ENCODE data around the gene PLA2G4F. TPM values are rescaled to one million over a fixed set of nuclear protein-coding genes. Genes with fewer than 3 reads are reported as not detected.

The PLA2G4F gene
- total RNA-seq, 1 donor from 2014 or later: not detected

DNA sequence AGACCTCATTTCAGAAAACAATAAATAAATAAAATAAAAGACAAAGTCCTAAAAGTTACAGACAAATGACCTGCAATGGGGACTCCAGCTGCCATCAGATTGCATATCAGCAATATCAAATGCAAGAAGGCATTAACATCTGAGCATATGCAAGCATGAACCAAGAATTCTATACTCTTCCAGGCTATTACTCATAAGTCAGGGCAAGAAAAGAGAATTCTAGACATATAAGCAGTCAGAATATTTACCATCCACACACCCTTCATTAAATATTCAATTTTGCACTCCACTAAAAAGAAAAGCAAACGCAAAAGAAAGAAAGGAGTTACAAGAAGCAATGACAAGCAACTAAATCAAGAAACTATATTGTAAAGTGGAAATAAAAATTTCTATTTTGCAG lies 21.1 kb downstream of the PLA2G4F start:
- Mint-ChIP-seq H3K36me3 (ENCODE audit: low read depth) (no peaks in the 10 kb centered on the region), H3K27me3 (ENCODE audit: low read depth) (peaks cover 22% of the 10 kb centered on the region), H3K27ac (ENCODE audit: unreplicated experiment) (no peak overlapping the region), H3K4me3 (ENCODE audit: unreplicated experiment) (no peak overlapping the region), H3K9me3 (ENCODE audit: low read depth) (no peaks in the 10 kb centered on the region), H3K4me1 (ENCODE audit: low read depth) (no peaks in the 10 kb centered on the region)
- no peak for DNase-seq (ENCODE audit: low spot score)
- no peak for TF ChIP-seq CTCF (IDR thresholded peaks at IDR 0.05)

DNA sequence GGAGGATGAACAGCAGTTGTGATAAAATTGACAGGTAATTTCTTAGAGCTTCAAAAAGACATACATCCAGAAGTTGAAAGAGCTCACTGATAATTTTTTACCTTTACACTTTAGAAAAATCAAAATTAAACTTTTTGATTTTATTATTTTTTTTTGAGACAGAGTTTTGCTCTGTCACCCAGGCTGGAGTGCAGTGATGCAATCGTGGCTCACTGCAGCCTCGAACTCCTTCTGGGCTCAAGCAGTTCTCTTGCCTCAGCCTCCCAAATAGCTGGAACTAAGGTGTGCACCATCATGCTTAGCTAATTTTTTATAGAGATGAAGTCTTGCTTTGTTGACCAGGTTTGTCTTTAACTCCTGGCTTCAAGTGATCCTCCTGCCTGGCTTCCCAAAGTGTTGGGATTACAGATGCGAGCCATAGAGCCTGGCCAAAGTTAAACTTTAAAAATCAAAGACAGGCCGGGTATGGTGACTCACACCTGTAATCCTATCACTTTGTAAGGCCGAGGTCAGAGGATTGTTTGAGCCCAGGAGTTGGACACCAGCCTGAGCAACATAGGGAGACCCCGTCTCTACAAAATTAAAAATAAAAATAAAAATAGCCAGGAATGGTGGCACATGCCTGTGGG lies 21.7 kb downstream of the PLA2G4F start:
- Mint-ChIP-seq H3K4me1 (ENCODE audit: low read depth) (no peaks in the 10 kb centered on the region), H3K9me3 (ENCODE audit: low read depth) (no peaks in the 10 kb centered on the region), H3K27me3 (ENCODE audit: low read depth) (peaks cover 22% of the 10 kb centered on the region), H3K36me3 (ENCODE audit: low read depth) (no peaks in the 10 kb centered on the region), H3K4me3 (ENCODE audit: unreplicated experiment) (no peak overlapping the region), H3K27ac (ENCODE audit: unreplicated experiment) (no peak overlapping the region)
- no peak for DNase-seq (ENCODE audit: low spot score)
- no peak for TF ChIP-seq CTCF (IDR thresholded peaks at IDR 0.05)

- peaks cover 22% of the 10 kb centered on the region for H3K27me3 Mint-ChIP-seq (ENCODE audit: low read depth)
- H3K9me3 Mint-ChIP-seq (ENCODE audit: low read depth): no peaks in the 10 kb centered on the region
- peak; percentile 73 for TF ChIP-seq CTCF (IDR thresholded peaks at IDR 0.05)
- no peaks in the 10 kb centered on the region for H3K4me1 Mint-ChIP-seq (ENCODE audit: low read depth)
- no peak for DNase-seq (ENCODE audit: low spot score)
- no peak overlapping the region for H3K27ac Mint-ChIP-seq (ENCODE audit: unreplicated experiment)
- no peaks in the 10 kb centered on the region for H3K36me3 Mint-ChIP-seq (ENCODE audit: low read depth)
- H3K4me3 Mint-ChIP-seq (ENCODE audit: unreplicated experiment): no peak overlapping the region
These were observed 22.4 kb downstream of the PLA2G4F start for GRCh38 chr15:42133886-42134502.

DNA sequence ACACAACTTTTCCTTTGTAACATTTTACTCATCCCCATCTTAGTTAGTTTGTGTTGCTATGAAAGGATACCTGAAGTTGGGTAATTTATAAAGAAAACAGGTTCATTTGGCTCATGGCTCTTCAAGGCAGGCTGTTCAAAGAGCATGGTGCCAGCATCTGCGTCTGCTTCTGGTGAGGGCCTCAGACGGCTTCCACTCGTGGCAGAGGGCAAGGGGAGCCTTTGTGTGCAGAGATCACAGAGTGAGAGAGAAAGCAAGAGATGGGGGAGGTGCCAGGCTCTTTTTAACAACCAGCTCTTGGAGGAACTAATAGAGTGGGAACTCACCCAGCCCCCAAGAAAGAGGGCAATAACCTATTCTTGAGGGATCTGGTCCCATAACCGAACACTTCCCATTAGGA lies 23.1 kb downstream of the PLA2G4F start:
- no peak for TF ChIP-seq CTCF (IDR thresholded peaks at IDR 0.05)

GRCh38 chr15:42131826-42132806 lies 24.3 kb downstream of the PLA2G4F start:
- Mint-ChIP-seq H3K4me3 (ENCODE audit: unreplicated experiment) (no peak overlapping the region), H3K4me1 (ENCODE audit: low read depth) (no peaks in the 10 kb centered on the region), H3K9me3 (ENCODE audit: low read depth) (no peaks in the 10 kb centered on the region), H3K27me3 (ENCODE audit: low read depth) (peaks cover 30% of the 10 kb centered on the region), H3K27ac (ENCODE audit: unreplicated experiment) (no peak overlapping the region), H3K36me3 (ENCODE audit: low read depth) (no peaks in the 10 kb centered on the region)
- DNase-seq (ENCODE audit: low spot score): no peak
- TF ChIP-seq CTCF (IDR thresholded peaks at IDR 0.05): no peak

More for the DNA sequence above, 23.1 kb downstream of the PLA2G4F start:
- no peak overlapping the region for H3K4me3 Mint-ChIP-seq (ENCODE audit: unreplicated experiment)
- H3K27ac Mint-ChIP-seq (ENCODE audit: unreplicated experiment): no peak overlapping the region
- peaks cover 24% of the 10 kb centered on the region for H3K27me3 Mint-ChIP-seq (ENCODE audit: low read depth)
- H3K9me3 Mint-ChIP-seq (ENCODE audit: low read depth): no peaks in the 10 kb centered on the region
- DNase-seq (ENCODE audit: low spot score): no peak
- no peaks in the 10 kb centered on the region for H3K4me1 Mint-ChIP-seq (ENCODE audit: low read depth)
- no peaks in the 10 kb centered on the region for H3K36me3 Mint-ChIP-seq (ENCODE audit: low read depth)
